SK-N-DZ (cell line): ENCODE measurements around the gene ARL13B.
"Not testable (repeated sequence)": the region's sequence is repeated elsewhere in the genome, so short reads cannot be mapped to it uniquely, and the experiment has no call there.

Source experiments
- DNase-seq: peaks from one replicate; pipeline ENCODE4 v3.0.0-alpha.2; 2015; ENCODE audit warnings: low spot score

The ARL13B gene

DNA sequence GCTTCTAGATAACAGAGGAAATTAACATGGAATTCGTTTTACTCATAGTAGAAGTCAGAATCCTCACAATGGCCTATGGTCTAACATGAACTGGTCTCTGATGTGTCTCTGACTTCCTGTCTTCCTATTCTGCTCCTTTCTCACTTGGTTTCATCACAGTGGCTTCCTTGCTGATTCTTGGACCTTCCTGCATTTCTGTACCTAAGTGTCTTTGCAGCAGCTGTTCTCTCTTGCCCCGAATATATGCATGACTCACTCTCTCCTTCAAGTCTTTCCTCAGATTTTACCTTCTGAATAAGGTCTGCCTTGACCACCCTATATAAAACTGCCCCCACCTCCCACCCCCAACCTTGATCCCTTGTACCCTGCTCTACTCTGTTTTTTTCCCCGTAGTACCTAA is 14.1 kb downstream of the ARL13B start:
- DNase-seq = no peak

GRCh38 chr3:94001191-94001590 is 21.2 kb downstream of the ARL13B start:
- DNase-seq = no peak

DNA sequence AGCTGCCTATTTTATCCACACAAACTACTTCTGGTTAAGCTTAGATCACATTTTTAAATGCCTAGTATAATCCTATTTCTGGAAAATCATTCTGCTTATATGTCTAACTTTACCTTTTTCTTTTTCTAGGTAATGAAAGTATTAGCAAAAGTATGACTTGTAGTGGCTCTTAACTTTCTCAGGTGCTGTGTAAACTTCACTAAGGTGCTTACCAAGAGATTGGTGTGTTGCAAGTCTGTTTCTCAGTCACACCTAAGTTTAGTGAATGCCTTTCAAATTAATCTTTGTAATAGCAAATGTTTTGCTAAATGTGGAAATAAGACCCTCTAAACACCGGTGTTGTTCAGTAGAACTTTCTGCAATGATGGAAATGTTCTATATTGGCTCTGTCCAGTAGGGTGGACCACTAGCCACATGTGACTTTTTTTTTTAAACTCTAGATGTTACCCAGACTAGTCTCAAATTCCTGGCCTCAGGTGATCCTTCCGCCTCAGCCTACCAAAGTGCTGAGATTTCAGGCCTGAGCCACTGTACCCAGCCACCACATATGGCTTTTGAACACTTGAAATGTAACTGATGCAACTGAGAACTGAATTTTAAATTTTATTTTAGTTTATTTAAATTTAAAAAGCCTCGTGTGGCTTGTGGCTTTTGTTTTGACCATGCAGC is 22.0 kb downstream of the ARL13B start:
- no peak for DNase-seq

DNA sequence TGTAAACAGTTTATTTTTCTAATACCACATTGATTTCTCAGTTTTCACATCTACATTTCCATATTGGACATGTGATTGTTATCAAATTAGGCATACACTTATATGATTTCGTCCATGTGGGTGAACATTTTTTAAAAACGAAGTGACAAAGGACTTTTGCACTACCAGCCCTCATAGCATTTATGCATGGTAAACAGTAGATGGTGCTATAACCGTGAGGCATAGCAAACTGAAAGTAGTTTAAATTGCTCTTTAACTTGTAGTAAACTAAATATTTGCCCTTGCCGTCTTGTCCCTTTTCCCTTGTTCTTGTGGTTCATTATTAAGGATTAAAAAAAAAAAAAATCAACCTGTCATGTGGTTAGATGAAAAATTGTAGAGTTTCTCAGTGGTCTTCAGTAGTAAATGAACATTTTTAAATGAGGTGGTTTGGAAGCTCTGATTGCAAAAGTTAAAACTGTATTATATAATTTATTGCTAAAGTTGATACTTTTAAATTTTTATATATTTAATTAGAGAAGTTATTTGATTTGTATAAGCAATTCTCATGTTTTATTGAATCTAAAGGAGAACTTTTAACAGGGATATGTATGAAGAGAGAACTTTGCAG is 24.5 kb downstream of the ARL13B start:
- DNase-seq = peak; percentile 34

GRCh38 chr3:94008253-94008652 is 28.3 kb downstream of the ARL13B start:
- DNase-seq = no peak

GRCh38 chr3:94009608-94010007 is 29.7 kb downstream of the ARL13B start:
- peak; percentile 53 for DNase-seq

DNA sequence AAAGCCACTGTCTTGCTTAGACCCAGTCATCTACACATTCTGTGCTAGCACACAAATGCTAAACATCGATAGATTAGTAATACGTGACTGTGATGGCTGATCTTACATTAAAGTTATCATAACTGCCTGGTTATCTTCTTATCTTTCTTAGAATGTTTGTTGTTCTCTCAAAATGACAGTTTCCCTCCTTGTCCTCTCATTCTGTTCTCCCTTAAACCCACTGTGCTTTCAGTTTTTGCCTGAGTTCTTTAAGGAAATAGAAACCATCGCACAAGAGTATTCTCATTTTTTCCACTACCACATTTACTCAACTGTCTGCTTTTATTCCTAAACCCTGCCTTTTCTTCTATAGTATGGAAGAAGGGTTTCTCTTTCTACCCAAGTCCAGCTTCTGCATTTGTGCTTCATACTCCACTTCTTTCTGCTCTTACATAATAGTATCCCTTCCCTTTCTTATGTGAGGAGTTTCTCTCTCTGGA is 31.3 kb downstream of the ARL13B start:
- no peak for DNase-seq

DNA sequence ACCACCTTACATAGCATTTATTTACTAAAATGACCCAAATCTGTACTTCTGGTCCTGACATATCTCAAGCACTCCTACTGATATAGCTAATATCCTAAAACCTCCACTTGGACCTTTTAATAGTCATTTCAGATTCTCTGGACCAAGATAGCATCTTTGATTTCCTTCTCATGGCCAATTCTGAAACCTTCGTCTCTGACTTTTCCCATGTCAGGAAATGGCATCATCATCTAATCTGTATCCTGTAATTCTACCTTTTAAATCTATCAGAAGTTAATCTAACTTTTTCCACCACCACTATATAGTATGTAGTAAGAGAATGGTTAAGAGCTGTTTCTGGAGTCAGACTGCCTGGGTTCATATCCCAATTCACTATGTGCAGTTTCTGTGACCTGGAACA is 32.2 kb downstream of the ARL13B start:
- no peak for DNase-seq

DNA sequence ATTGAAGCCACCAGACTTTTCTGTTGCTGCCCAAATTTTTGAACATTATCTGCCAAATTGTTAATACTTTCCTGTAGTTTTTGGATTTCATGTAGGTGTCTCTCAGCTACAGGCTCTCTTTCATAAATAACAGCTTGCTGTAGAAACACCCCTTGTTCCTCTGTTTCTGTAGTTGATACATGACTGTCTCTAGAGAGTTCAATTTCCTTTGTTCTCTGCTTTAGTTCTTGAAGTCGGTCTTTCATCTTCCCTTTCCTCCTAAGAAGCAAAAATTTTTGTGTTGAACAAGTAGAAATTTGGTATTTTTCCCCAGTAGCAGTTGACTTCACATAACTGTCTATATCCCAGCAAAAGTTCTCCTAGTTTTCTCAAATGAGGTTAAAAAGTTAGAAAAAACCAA is 35.1 kb downstream of the ARL13B start:
- no peak for DNase-seq

GRCh38 chr3:94019659-94020058 is 39.7 kb downstream of the ARL13B start:
- DNase-seq = no peak

DNA sequence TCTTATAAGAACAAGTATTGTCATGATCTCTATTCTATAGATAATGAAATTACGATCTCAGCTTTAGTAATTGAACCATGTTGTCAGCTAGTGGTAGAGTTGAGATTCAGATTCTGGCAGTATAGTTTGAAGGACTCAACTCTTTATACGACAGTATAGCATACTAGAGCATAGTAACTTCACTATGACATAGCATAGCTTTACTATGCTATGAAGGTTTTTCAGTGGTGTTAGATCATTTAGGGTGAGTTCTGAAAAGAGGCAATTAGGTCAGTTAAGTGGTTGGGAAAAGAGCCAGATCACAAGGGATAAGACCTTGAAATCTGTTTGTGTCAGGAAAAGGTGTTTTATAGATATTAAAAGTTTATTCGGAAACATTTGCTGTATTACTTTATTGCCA is 40.3 kb downstream of the ARL13B start:
- DNase-seq = no peak

- no peak for DNase-seq
Observed at GRCh38 chr3:94024385-94024784, 44.4 kb downstream of the ARL13B start.

- DNase-seq = no peak
Observed at GRCh38 chr3:94026623-94027022, 46.7 kb downstream of the ARL13B start.

DNA sequence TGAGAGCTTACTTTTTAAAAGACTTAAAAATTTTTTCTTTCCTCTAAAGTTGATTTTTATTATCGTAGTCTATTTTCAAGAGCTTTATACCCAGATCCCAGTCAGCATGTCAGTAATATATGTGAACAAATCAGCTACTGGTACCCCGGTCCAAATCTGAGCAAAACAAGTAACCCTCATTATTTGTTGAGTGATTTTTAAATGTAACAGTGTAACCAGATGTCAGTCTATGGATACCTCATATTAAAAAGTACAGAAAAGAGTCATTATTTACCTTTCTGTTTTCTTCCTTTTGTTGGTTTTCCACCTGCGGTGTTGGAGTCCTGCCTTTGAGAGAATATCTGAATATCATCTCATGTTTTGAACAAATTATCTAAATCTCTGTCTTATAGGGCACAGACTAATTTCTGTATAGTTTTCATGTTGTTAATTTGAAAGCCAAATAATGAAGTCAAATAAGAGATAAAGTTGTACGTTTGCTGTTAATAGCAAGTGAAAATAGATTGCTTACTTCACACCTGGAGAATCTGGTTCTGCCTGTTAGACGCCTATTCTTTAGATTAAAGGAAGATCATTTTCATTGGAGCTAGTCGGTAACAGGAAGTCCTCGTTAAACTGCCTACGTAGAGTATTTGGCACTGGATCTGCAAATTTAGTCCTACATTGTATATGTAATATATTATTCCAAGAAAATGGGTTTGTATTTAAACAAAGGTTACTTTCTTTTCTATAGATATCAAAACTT is 48.3 kb downstream of the ARL13B start, which contains the start of gene STX19:
Gene STX19, minus strand, starts transcription at position 505 of the 745 bp plus-strand sequence. CDS start 13,328 bp downstream, outside the sequence.
- no peak for DNase-seq

DNA sequence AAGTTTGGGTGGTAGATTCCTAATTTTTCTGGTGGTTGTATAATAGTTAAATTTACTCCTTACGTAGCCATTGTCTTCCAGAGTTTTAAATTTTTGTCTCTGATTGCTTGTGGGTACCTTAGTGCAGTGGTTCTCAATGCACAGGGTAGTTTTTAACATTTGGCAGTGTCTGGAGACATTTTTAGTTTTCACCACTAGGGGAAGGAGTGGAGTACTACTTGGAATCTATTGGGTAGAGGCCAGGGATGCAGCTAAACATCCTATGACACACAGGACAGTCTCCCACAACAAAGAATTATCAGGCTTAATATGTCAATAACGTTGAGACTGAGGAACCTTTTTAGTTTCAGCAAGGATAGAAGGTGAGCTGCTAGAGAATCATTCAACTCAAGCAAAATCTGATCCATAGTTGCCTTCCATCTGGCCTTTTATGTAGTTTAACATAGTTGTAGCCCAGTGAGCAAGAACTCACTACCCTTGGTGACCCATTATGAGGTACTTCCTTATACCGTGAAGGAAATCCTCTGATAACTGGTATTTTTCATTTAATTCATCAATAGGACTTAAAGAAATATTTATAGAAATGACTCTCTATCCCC is 57.1 kb downstream of the ARL13B start:
- DNase-seq = peak; percentile 37

GRCh38 chr3:94043285-94043684 is 63.3 kb downstream of the ARL13B start:
- DNase-seq = no peak

- DNase-seq = not testable (repeated sequence)
Observed at GRCh38 chr3:94044100-94044936, 64.4 kb downstream of the ARL13B start.

DNA sequence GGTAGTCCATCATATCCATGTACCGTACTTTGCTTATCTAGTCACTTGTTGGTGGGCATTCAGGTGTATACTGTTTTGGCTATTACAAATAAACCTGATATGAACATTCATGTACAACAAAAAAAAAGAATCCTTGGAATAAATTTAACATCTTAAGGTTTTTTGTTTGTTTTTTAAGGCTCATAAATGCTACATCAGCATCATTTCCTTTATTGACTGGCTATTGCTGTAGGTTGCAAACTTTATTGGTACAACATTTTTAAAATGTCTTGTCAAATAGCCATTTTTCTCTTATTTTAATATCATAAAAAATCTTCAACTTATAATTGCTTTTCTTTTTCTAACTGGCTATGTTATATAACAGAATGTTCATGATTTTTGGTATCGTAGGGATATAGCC is 66.6 kb downstream of the ARL13B start:
- no peak for DNase-seq

- no peak for DNase-seq
Observed at GRCh38 chr3:94049267-94049666, 69.3 kb downstream of the ARL13B start.

GRCh38 chr3:94050546-94050945 is 70.6 kb downstream of the ARL13B start:
- DNase-seq = peak; percentile 83

GRCh38 chr3:94061297-94061696 is 81.3 kb downstream of the ARL13B start:
- no peak for DNase-seq
